K562 (cell line): ENCODE measurements around the gene HBG1. TPM values are rescaled to one million over a fixed set of nuclear protein-coding genes. Genes with fewer than 3 reads are reported as not detected.

Experiments
- ARID2 ChIP-seq: fragments of 450-650 bp; IDR thresholded peaks from 2 replicates; pipeline ENCODE4 v1.6.1; 2017; ENCODE audit warnings: antibody characterized with exemption, mild to moderate bottlenecking
- BCOR ChIP-seq: fragments of 450-650 bp; IDR thresholded peaks from 2 replicates; pipeline ENCODE4 v1.6.1; 2016
- CBFA2T3 ChIP-seq: fragments of 450-650 bp; IDR thresholded peaks from 2 replicates; pipeline ENCODE4 v1.6.1; 2017
- CHCHD3 ChIP-seq: fragments of 250-450 bp; sonication (Bioruptor Pico); IDR thresholded peaks from 2 replicates; pipeline ENCODE4 v2.1.2; 2022; ENCODE audit warnings: mild to moderate bottlenecking
- E2F8 ChIP-seq: fragments of 450-650 bp; IDR thresholded peaks from 2 replicates; pipeline ENCODE4 v1.7.1; 2018; ENCODE audit warnings: mild to moderate bottlenecking, low read depth; ENCODE audit not compliant: partially characterized antibody
- ELK3 ChIP-seq: fragments of 450-650 bp; formaldehyde crosslinking; IDR thresholded peaks from 2 replicates; pipeline ENCODE4 v1.4.0; 2020; ENCODE audit warnings: mild to moderate bottlenecking
- ETV1 ChIP-seq: fragments of 450-650 bp; conservative IDR thresholded peaks from 2 replicates; pipeline ENCODE4 v1.6.1; 2016; ENCODE audit warnings: missing genetic modification characterization, control low read depth, low read depth, missing compliant biosample characterization
- GABPB2 ChIP-seq: fragments of 250-450 bp; sonication (Bioruptor Pico); conservative IDR thresholded peaks from 2 replicates; pipeline ENCODE4 v1.5.1; 2021; ENCODE audit warnings: mild to moderate bottlenecking
- HCFC1 ChIP-seq: IDR thresholded peaks from 2 replicates; pipeline ENCODE4 v1.6.1; 2012; ENCODE audit warnings: low read depth, low read length, improper control_type of control experiment
- HDAC6 ChIP-seq: IDR thresholded peaks from 2 replicates; pipeline ENCODE4 v1.6.1; 2012; ENCODE audit warnings: low read depth, mild to moderate bottlenecking, control low read depth, inconsistent platforms, low read length, moderate library complexity
- IFI16 ChIP-seq: fragments of 250-450 bp; sonication (Bioruptor Pico); IDR thresholded peaks from 2 replicates; pipeline ENCODE4 v2.1.2; 2022; ENCODE audit warnings: mild to moderate bottlenecking, inconsistent platforms
- JUN ChIP-seq, 2 experiments: sonication (generic) in 1 of 2; formaldehyde crosslinking in 1 of 2; IDR thresholded peaks; 2 replicates each; pipeline versions ENCODE4 v1.6.1 to v1.8.0; 2012 to 2022; ENCODE audit warnings: borderline replicate concordance in 2 of 2, mild to moderate bottlenecking in 2 of 2, improper control_type of control experiment in 1 of 2, low read depth in 1 of 2, low read length in 1 of 2, missing genetic modification reagents in 1 of 2
- KAT8 ChIP-seq: fragments of 450-650 bp; IDR thresholded peaks from 2 replicates; pipeline ENCODE4 v1.6.1; 2016; ENCODE audit warnings: low read depth, mild to moderate bottlenecking
- MBD2 ChIP-seq: sonication (generic); IDR thresholded peaks from 2 replicates; pipeline ENCODE4 v1.6.1; 2016; ENCODE audit warnings: low read depth, borderline replicate concordance
- MITF ChIP-seq: IDR thresholded peaks from 2 replicates; pipeline ENCODE4 v1.6.1; 2014; ENCODE audit warnings: antibody characterized with exemption
- NCOR1 ChIP-seq: fragments of 450-650 bp; IDR thresholded peaks from 2 replicates; pipeline ENCODE4 v1.6.1; 2016; ENCODE audit warnings: mild to moderate bottlenecking, moderate library complexity
- NFE2 ChIP-seq: IDR thresholded peaks from 2 replicates; pipeline ENCODE4 v1.6.1; 2014; ENCODE audit warnings: antibody characterized with exemption, low read depth
- PHF8 ChIP-seq: fragments of 200-600 bp; sonication (generic); IDR thresholded peaks from 2 replicates; pipeline ENCODE4 v1.6.1; 2012; ENCODE audit warnings: mixed run types, mild to moderate bottlenecking, inconsistent platforms, low read length, moderate library complexity, borderline replicate concordance
- POLR2H ChIP-seq: IDR thresholded peaks from 2 replicates; pipeline ENCODE4 v1.6.1; 2016; ENCODE audit warnings: missing genetic modification characterization, low read depth, mild to moderate bottlenecking, control low read depth, missing compliant biosample characterization, moderate library complexity
- RCOR1 ChIP-seq, 2 experiments: IDR thresholded peaks; 2 replicates each; pipeline ENCODE4 v1.6.1; 2012; ENCODE audit warnings: low read depth in 2 of 2, low read length in 2 of 2, borderline replicate concordance in 1 of 2, improper control_type of control experiment in 1 of 2
- SMAD4 ChIP-seq: fragments of 250-450 bp; sonication (Bioruptor Pico); conservative IDR thresholded peaks from 2 replicates; pipeline ENCODE4 v1.8.0; 2021; ENCODE audit warnings: inconsistent platforms, mild to moderate bottlenecking, moderate library complexity
- SNIP1 ChIP-seq: fragments of 450-650 bp; IDR thresholded peaks from 2 replicates; pipeline ENCODE4 v1.7.1; 2017; ENCODE audit warnings: low read depth, mild to moderate bottlenecking
- SP2 ChIP-seq: IDR thresholded peaks from 2 replicates; pipeline ENCODE4 v1.6.1; 2011; ENCODE audit warnings: mild to moderate bottlenecking, low read depth, low read length, moderate library complexity; ENCODE audit not compliant: poor library complexity, severe bottlenecking; ENCODE audit errors: extremely low read depth
- TBL1XR1 ChIP-seq, 2 experiments: IDR thresholded peaks; 2 replicates each; pipeline ENCODE4 v1.6.1; 2012; ENCODE audit warnings: improper control_type of control experiment in 2 of 2, low read length in 2 of 2, mild to moderate bottlenecking in 1 of 2
- TEAD2 ChIP-seq: fragments of 450-650 bp; IDR thresholded peaks from 2 replicates; pipeline ENCODE4 v1.6.1; 2016; ENCODE audit warnings: missing genetic modification characterization, control low read depth, missing compliant biosample characterization
- U2AF2 ChIP-seq: fragments of 200-400 bp; formaldehyde crosslinking; optimal IDR thresholded peaks from 2 replicates; pipeline ENCODE3; 2017; ENCODE audit warnings: low read depth, mild to moderate bottlenecking, low read length
- ZNF239 ChIP-seq: fragments of 250-450 bp; sonication (Bioruptor Pico); IDR thresholded peaks from 2 replicates; pipeline ENCODE4 v1.4.0; 2020; ENCODE audit warnings: mild to moderate bottlenecking
- polyA plus RNA-seq, 8 experiments: library from polyadenylated mRNA; depleted of rRNA in 4 of 8; stranded (reverse) in 5 of 8; unstranded in 3 of 8; fragments of >200 nt; fragmentation: Nextera tagmentation in 2 of 8; fragmentation: Illumina TruSeq in 1 of 8; extraction: Ambion mirVana in 2 of 8; extraction: Trizol in 1 of 8; gene quantifications; 2 replicates each; pipeline versions ENCODE4 v1.2.1 to v1.2.3, GENCODE V29; 2011 to 2014; ENCODE audit warnings: inconsistent platforms in 1 of 8, missing spikeins in 1 of 8
- total RNA-seq, 7 experiments: library from RNA; depleted of rRNA in 6 of 7; stranded (reverse); fragments of >200 nt in 6 of 7; fragmentation: Illumina TruSeq in 2 of 7; extraction: Trizol in 2 of 7; gene quantifications; 2 replicates each; pipeline versions ENCODE4 v1.2.1 to v1.2.3, GENCODE V29; 2011 to 2021; ENCODE audit warnings: low replicate concordance in 1 of 7

Gene HBG1
- total and polyA plus RNA-seq, 9 of the 15 experiments (the other 6 are each of a cell fraction or from before 2014, with no cell fraction given) = 1,066 to 16,338 (median 4,898) TPM

- TF ChIP-seq PHF8 (no peak; the same call in 1 of the 2 replicates), SMAD4 (CRISPR knock-in tag) (0 out of 2 replicates have a peak, but pooled peaks have one; percentile 22), SP2 (no peak), U2AF2 (no peak), HDAC6 (no peak), TEAD2 (no peak), ELK3 (CRISPR knock-in tag) (no peak), CBFA2T3 (peak; percentile 72), POLR2H (tag) (no peak), HCFC1 (no peak), MITF (no peak), ETV1 (tag) (no peak), NFE2 (peak; percentile 15; the same call in 1 of the 2 replicates), JUN (IDR thresholded peaks at IDR 0.05; ENCODE audit: borderline replicate concordance, low read depth, low read length) (no peak), JUN (CRISPR knock-in tag; IDR thresholded peaks at IDR 0.05; ENCODE audit: borderline replicate concordance) (no peak), BCOR (no peak), NCOR1 (peak; percentile 56), GABPB2 (no peak), ARID2 (no peak), RCOR1 (IDR thresholded peaks at IDR 0.05; ENCODE audit: borderline replicate concordance in 1 of 2, low read depth in 2 of 2, low read length in 2 of 2) (peak in 1 of 2 experiments; percentile 50; a peak in 1 of 4 replicates), SNIP1 (no peak), KAT8 (no peak), E2F8 (no peak), ZNF239 (no peak), TBL1XR1 (IDR thresholded peaks at IDR 0.05; ENCODE audit: low read length in 2 of 2) (no peak), MBD2 (no peak), CHCHD3 (CRISPR knock-in tag) (no peak), IFI16 (CRISPR knock-in tag) (no peak)
Measured at GRCh38 chr11:5234381-5234834, 15.2 kb downstream of the HBG1 start, which contains the start of gene HBD (continued).
